NT2/D1 (cell line): ENCODE measurements around the gene NBAS.
A peak's percentile ranks its signal among the peaks of the same experiment; 100 is the strongest.

Experiments used
- DNase-seq: peaks from one replicate; pipeline ENCODE4 v3.0.0-alpha.2; 2011; ENCODE audit warnings: low read depth, low spot score
- H3K27me3 ChIP-seq: 2 replicates; pipeline ENCODE4 v1.6.0; 2011; ENCODE audit warnings: mild to moderate bottlenecking; ENCODE audit not compliant: insufficient read length, insufficient read depth
- H3K36me3 ChIP-seq: 2 replicates; pipeline ENCODE4 v1.6.1; 2011; ENCODE audit warnings: mild to moderate bottlenecking, low read length, mixed read lengths; ENCODE audit not compliant: insufficient read depth, insufficient read length
- H3K4me1 ChIP-seq: 2 replicates; pipeline ENCODE4 v1.5.1; 2011; ENCODE audit not compliant: insufficient read depth, insufficient read length
- H3K4me3 ChIP-seq: 2 replicates; pipeline ENCODE4 v1.5.1; 2011; ENCODE audit warnings: low read depth; ENCODE audit not compliant: insufficient read length
- H3K9ac ChIP-seq: 2 replicates; pipeline ENCODE4 v1.6.0; 2011; ENCODE audit warnings: low read depth; ENCODE audit not compliant: insufficient read length
- H3K9me3 ChIP-seq: 2 replicates; pipeline ENCODE4 v1.5.1; 2011; ENCODE audit warnings: mild to moderate bottlenecking, low read length; ENCODE audit not compliant: insufficient read depth
- SUZ12 ChIP-seq: IDR thresholded peaks from 2 replicates; pipeline ENCODE4 v1.6.1; 2011; ENCODE audit not compliant: insufficient read length, insufficient read depth; ENCODE audit errors: extremely low read depth
- YY1 ChIP-seq: IDR thresholded peaks from 2 replicates; pipeline ENCODE4 v1.6.1; 2011; ENCODE audit not compliant: insufficient read length, insufficient read depth
- ZNF274 ChIP-seq: IDR thresholded peaks from 2 replicates; pipeline ENCODE4 v1.6.1; 2011; ENCODE audit warnings: mild to moderate bottlenecking, low read depth, low read length

Gene NBAS

DNA sequence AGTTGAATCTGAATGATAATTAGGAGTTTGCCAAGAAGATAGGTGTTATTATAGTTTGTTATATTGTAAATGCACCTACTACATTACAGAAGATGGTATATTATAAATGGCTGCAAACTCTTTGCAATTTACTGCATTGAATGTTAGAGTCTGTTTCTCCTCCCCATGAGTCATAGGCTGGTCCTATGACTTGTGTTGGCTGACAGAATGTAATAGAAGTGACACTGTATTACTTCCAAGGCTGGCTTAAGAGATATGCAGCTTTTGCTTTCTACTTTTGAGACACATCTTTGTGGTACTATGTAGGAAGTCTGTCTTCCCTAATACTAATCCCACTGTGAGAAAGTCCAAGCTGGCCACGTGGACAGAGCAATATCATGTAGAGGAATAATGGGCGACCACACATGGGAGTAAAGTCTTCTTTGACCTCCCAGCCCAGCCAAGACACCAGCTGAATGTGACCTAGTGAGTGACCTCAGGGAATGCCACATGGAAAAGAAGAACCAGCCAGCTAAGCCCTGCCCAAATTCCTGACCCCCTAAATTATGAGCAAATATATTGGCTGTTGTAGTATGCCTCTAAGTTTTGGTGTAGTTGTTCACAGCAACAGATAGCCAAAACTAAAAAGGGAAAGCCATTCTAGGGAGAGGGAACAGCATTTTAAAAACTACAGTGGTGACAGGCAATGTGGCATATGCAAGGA, 23.8 kb upstream of the NBAS start:
- TF ChIP-seq SUZ12 (no peak), ZNF274 (no peak), YY1 (no peak)
- H3K4me1 ChIP-seq: no peaks in the 10 kb centered on the region
- no peaks in the 10 kb centered on the region for H3K27me3 ChIP-seq
- no peak for DNase-seq
- H3K36me3 ChIP-seq: peaks cover 4% of the 10 kb centered on the region
- H3K9ac ChIP-seq: no peak overlapping the region
- H3K9me3 ChIP-seq: no peaks in the 10 kb centered on the region
- no peak overlapping the region for H3K4me3 ChIP-seq

DNA sequence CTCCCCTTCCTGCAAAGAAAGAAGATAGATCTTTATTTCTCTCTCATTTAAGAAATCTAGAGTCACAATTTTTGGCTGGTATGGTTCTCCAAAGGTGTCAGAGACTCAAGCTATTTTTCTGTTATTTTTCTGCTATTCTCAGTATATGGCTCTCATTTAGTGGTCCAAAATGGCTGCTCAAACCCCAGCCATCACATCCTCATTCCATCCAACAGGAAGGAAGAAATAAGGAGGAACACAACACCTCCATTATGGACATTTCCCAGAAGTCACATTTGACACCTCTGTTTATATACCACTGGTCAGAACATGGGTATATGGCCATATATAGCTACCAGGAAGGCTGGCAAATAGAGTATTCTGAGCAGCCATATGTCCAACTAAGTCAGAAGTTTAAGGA, 23.2 kb upstream of the NBAS start:
- Histone ChIP-seq H3K9me3 (no peaks in the 10 kb centered on the region), H3K4me1 (no peaks in the 10 kb centered on the region), H3K4me3 (no peak overlapping the region), H3K27me3 (no peaks in the 10 kb centered on the region), H3K9ac (no peak overlapping the region), H3K36me3 (peaks cover 4% of the 10 kb centered on the region)
- no peak for DNase-seq
- TF ChIP-seq ZNF274: no peak
- TF ChIP-seq YY1: no peak
- TF ChIP-seq SUZ12: no peak

DNA sequence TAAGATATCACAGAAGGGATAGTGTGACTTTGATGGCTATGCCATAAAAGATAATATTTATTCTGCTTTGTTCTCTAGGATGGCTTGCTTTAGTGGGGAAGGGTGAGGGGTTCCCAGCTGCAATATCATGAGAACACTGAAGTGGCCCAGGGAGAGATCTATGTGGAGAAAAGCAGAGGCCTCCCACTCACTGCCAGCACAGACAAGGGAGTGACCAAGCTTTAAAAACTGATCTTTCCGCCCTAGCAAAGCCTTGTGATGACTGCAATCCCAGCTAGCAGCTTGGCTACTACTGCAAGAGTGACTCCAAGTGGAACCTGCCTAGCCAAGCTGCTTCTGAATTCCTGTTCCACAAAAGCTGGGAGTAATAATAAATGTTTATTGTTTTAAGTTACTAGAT, 22.7 kb upstream of the NBAS start:
- H3K27me3 ChIP-seq: no peaks in the 10 kb centered on the region
- no peak overlapping the region for H3K9ac ChIP-seq
- H3K4me3 ChIP-seq: no peak overlapping the region
- no peaks in the 10 kb centered on the region for H3K9me3 ChIP-seq
- peaks cover 4% of the 10 kb centered on the region for H3K36me3 ChIP-seq
- TF ChIP-seq ZNF274: no peak
- no peak for TF ChIP-seq SUZ12
- no peak for TF ChIP-seq YY1
- H3K4me1 ChIP-seq: no peaks in the 10 kb centered on the region
- DNase-seq: no peak

DNA sequence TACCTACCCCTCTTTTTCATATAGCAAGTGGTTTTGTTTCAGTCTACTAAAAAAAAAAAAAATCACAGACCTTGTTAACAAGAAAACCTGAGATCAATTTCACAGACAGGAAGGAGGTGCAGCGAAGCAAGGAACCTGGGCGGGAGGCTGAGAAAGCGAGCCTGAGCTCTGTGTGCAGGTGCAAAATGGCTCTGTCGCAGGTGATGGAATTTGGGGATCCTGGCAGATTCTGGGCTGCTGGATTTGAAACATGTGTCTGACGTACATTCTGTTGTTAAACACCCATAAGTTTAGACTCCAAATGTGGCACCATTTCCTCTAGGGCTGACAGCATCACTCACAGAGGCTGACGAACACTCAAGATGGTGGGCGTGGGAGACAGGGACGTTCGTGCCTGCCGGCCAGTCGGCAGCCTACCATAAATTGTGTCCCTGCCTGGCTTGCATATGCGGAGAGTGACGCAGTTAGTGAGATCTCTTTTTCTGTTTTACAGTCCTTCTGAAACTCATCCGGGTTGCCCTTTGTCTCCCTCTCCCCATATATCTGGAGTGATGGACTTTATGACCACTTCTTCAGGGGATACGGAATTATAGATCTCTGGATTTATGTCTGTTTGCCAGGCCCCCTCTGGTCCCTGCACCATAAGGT, 21.7 kb upstream of the NBAS start:
- DNase-seq: no peak
- no peak overlapping the region for H3K9ac ChIP-seq
- H3K4me1 ChIP-seq: no peaks in the 10 kb centered on the region
- TF ChIP-seq SUZ12: no peak
- no peaks in the 10 kb centered on the region for H3K27me3 ChIP-seq
- no peak overlapping the region for H3K4me3 ChIP-seq
- peaks cover 4% of the 10 kb centered on the region for H3K36me3 ChIP-seq
- H3K9me3 ChIP-seq: no peaks in the 10 kb centered on the region

DNA sequence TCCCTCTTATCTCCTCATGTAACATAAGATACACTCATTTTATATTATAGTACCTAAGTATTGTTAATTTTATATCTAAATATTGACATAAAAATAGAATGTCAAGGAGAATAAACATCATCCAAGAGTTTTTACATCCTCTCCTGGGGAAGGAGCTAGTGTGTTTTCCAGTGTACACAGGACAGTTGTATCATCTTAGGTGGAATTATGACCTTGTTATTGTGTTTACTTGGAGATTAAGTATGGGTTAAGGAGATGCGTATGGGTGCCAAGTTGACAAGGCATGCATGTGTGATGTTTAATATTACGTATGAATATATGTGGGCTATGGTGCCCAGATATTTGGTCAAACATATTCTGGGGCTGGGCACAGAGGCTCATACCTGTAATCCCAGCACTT, 19.3 kb upstream of the NBAS start:
- no peak for TF ChIP-seq ZNF274
- no peak for TF ChIP-seq YY1
- TF ChIP-seq SUZ12: no peak

DNA sequence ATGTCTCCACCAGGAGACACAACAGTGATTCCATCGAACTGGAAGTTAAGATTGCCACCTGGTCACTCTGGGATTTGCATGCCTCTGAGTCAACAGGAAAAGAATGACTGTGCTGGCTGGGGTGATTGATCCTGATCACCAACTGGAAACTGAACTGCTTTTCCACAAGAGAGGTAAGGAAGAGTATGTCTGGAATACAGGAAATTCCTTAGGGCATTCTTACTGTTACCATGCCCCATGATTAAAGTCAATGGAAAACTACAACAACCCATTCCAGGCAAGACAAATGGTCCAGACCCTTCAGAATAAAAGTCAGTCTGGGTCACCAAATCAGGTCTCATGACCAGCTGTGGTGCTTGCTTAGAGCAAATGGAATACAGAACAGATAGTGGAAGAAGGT, 18.5 kb upstream of the NBAS start:
- no peak for DNase-seq
- no peaks in the 10 kb centered on the region for H3K9me3 ChIP-seq

More for the DNA sequence above, 19.3 kb upstream of the NBAS start:
- H3K9ac ChIP-seq: no peak overlapping the region
- H3K4me3 ChIP-seq: no peak overlapping the region
- H3K27me3 ChIP-seq: no peaks in the 10 kb centered on the region
- no peaks in the 10 kb centered on the region for H3K9me3 ChIP-seq
- H3K4me1 ChIP-seq: no peaks in the 10 kb centered on the region
- no peak for DNase-seq
- H3K36me3 ChIP-seq: peaks cover under 1% of the 10 kb centered on the region

DNA sequence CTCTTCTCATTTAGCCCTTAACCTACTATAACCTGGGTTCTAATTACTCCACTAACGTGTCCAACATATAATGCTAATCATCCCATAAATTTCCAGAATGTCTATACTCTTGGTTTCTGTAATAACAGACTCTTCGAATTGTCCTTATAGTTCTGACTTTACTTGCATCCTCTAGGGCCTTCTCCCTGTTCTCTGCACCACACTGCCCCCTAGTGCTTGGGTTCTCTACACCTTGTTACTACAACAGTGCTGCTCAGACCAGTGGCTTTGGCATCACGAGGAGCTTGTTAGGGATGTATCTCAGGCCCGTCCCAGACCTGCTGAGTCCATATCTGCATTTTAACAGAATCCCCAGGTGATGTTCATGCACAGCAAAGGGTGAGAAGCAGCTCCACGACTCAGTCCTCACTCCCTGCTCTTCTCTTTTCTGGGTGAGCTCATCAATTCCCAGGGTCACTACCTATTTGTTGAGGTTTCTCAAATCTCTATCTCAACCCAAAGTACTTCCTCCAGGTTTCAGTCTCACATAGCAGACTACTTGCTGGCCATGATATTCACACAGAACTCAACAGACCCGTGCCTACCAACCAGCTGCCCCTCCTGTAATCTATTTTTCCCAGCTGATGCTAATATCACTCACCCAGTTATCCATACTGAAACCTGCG, 16.1 kb upstream of the NBAS start:
- H3K4me1 ChIP-seq: no peaks in the 10 kb centered on the region
- DNase-seq: peak; percentile 85
- H3K27me3 ChIP-seq: no peaks in the 10 kb centered on the region
- no peaks in the 10 kb centered on the region for H3K9me3 ChIP-seq
- H3K36me3 ChIP-seq: no peaks in the 10 kb centered on the region
- H3K4me3 ChIP-seq: no peak overlapping the region
- no peak overlapping the region for H3K9ac ChIP-seq
- no peak for TF ChIP-seq ZNF274
- TF ChIP-seq YY1: no peak
- TF ChIP-seq SUZ12: no peak

More for the DNA sequence above, 18.5 kb upstream of the NBAS start:
- Histone ChIP-seq H3K4me1 (no peaks in the 10 kb centered on the region), H3K4me3 (no peak overlapping the region), H3K9ac (no peak overlapping the region), H3K27me3 (no peaks in the 10 kb centered on the region), H3K36me3 (no peaks in the 10 kb centered on the region)
- TF ChIP-seq ZNF274 (no peak), SUZ12 (no peak), YY1 (no peak)
